CD4-positive, CD25-positive, alpha-beta regulatory T cell (primary cell): ENCODE measurements around the gene PKD1L1. TPM values are rescaled to one million over a fixed set of nuclear protein-coding genes. Genes with fewer than 3 reads are reported as not detected.

Source experiments
- ATAC-seq, 2 donors: fragments of 150-1000 bp; cut with Tn5 transposase; one replicate each; pipeline ENCODE4 v1.10.0; 2021; ENCODE audit warnings: low read depth in 2 of 2, moderate number of reproducible peaks in 2 of 2, moderate library complexity in 1 of 2
- DNase-seq, 3 donors: peaks; one replicate each; pipeline versions ENCODE4 v3.0.0 to v3.0.0-alpha.2; 2012 to 2022; ENCODE audit warnings: mixed read lengths in 1 of 3
- H3K27ac ChIP-seq: one replicate; pipeline ENCODE4 v1.7.0; 2013; ENCODE audit warnings: mild to moderate bottlenecking, low read length; ENCODE audit not compliant: insufficient read depth, poor library complexity, severe bottlenecking
- H3K27me3 ChIP-seq: one replicate; pipeline ENCODE4 v1.7.0; 2013; ENCODE audit warnings: low read length; ENCODE audit not compliant: control insufficient read depth, insufficient read depth
- H3K36me3 ChIP-seq: one replicate; pipeline ENCODE4 v1.7.0; 2013; ENCODE audit warnings: mild to moderate bottlenecking, low read length, moderate library complexity; ENCODE audit not compliant: control insufficient read depth, insufficient read depth
- H3K4me1 ChIP-seq: 2 replicates; pipeline ENCODE4 v1.7.0; 2013; ENCODE audit warnings: mild to moderate bottlenecking, low read length; ENCODE audit not compliant: insufficient read depth, control insufficient read depth, poor library complexity, severe bottlenecking
- H3K4me3 ChIP-seq: one replicate; pipeline ENCODE4 v1.7.0; 2013; ENCODE audit warnings: low read depth, mild to moderate bottlenecking, low read length, moderate library complexity
- H3K9me3 ChIP-seq, 2 experiments: 1 replicate in 1 of 2; 2 replicates in 1 of 2; pipeline ENCODE4 v1.7.0; 2013; ENCODE audit warnings: low read length in 2 of 2, mild to moderate bottlenecking in 1 of 2, moderate library complexity in 1 of 2; ENCODE audit not compliant: control insufficient read depth in 2 of 2
- H3K27ac Mint-ChIP-seq, 3 donors: one replicate each; pipeline ENCODE4 v1.8.0; 2020 to 2022; ENCODE audit warnings: mild to moderate bottlenecking in 3 of 3, mixed read lengths in 3 of 3, moderate library complexity in 2 of 3
- H3K27me3 Mint-ChIP-seq: one replicate; pipeline ENCODE4 v1.8.0; 2022; ENCODE audit warnings: mild to moderate bottlenecking, mixed read lengths
- H3K36me3 Mint-ChIP-seq: one replicate; pipeline ENCODE4 v1.8.0; 2020; ENCODE audit warnings: mixed read lengths
- H3K4me1 Mint-ChIP-seq, 4 donors: one replicate each; pipeline ENCODE4 v1.8.0; 2020 to 2022; ENCODE audit warnings: mixed read lengths in 4 of 4, mild to moderate bottlenecking in 1 of 4
- H3K4me3 Mint-ChIP-seq, 4 donors: one replicate each; pipeline ENCODE4 v1.8.0; 2020 to 2022; ENCODE audit warnings: mild to moderate bottlenecking in 4 of 4, mixed read lengths in 4 of 4, moderate library complexity in 3 of 4
- H3K9me3 Mint-ChIP-seq, 7 donors: one replicate each; pipeline ENCODE4 v1.8.0; 2020 to 2022; ENCODE audit warnings: mixed read lengths in 7 of 7, mild to moderate bottlenecking in 3 of 7, moderate library complexity in 2 of 7
- polyA plus RNA-seq, 4 donors: library from polyadenylated mRNA; unstranded; fragments of 300-500 nt; fragmentation: Illumina TruSeq; gene quantifications; one replicate each; pipeline ENCODE4 v1.2.3, GENCODE V29; 2021
- total RNA-seq: library from RNA; stranded (reverse); gene quantifications from one replicate; pipeline ENCODE4 v1.2.3, GENCODE V29; 2022

The PKD1L1 gene
- total and polyA plus RNA-seq, 5 donors from 2014 or later: 0.02 to 0.17 (median 0.06) TPM; not detected in 2

DNA sequence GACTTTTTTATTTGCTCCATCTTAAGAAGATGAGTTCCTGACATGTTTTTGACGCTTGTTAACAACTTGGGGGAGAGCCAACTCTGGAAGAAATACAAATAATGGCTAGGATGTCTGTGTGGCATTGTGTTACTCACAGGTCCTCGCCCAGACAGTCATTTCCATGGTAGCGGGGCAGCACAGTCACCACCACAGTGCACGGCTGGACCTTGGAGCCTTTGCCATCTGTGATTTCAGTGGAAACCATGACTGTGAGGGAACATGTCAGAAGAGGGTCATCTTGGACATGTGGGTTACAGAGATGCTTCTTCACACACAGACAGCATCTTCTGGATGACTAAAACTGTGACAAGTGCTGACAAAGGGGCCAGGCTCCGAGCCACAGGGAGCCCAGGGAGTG lies 74.5 kb downstream of the PKD1L1 start:
- H3K27me3 Mint-ChIP-seq: peaks cover 4% of the 10 kb centered on the region
- H3K27ac ChIP-seq: no peak overlapping the region
- H3K36me3 Mint-ChIP-seq: no peaks in the 10 kb centered on the region
- no peaks in the 10 kb centered on the region for H3K4me1 ChIP-seq
- H3K36me3 ChIP-seq: no peaks in the 10 kb centered on the region
- no peak overlapping the region for H3K27ac Mint-ChIP-seq
- H3K9me3 Mint-ChIP-seq: peaks cover 0 to 4% (median 0%) of the 10 kb centered on the region in 7 donors
- H3K4me3 Mint-ChIP-seq: no peak overlapping the region
- H3K4me3 ChIP-seq: no peak overlapping the region
- no peak for DNase-seq
- H3K27me3 ChIP-seq: no peaks in the 10 kb centered on the region
- no peak for ATAC-seq
- no peaks in the 10 kb centered on the region for H3K9me3 ChIP-seq
- no peaks in the 10 kb centered on the region for H3K4me1 Mint-ChIP-seq

GRCh38 chr7:47867286-47867685 lies 81.0 kb downstream of the PKD1L1 start:
- H3K4me1 ChIP-seq: no peaks in the 10 kb centered on the region
- ATAC-seq (no peak), DNase-seq (no peak)
- Mint-ChIP-seq H3K36me3 (no peaks in the 10 kb centered on the region), H3K4me1 (no peaks in the 10 kb centered on the region), H3K9me3 (peaks cover 0 to 4% (median 0%) of the 10 kb centered on the region in 7 donors), H3K27me3 (no peaks in the 10 kb centered on the region), H3K4me3 (no peak overlapping the region), H3K27ac (no peak overlapping the region)
- no peak overlapping the region for H3K4me3 ChIP-seq
- no peak overlapping the region for H3K27ac ChIP-seq
- H3K36me3 ChIP-seq: no peaks in the 10 kb centered on the region
- no peaks in the 10 kb centered on the region for H3K9me3 ChIP-seq
- peaks cover 2% of the 10 kb centered on the region for H3K27me3 ChIP-seq

- Histone ChIP-seq H3K9me3 (no peaks in the 10 kb centered on the region), H3K36me3 (no peaks in the 10 kb centered on the region), H3K4me3 (no peak overlapping the region), H3K4me1 (no peaks in the 10 kb centered on the region), H3K27me3 (peaks cover 2% of the 10 kb centered on the region), H3K27ac (no peak overlapping the region)
- peaks cover 0 to 4% (median 0%) of the 10 kb centered on the region in 7 donors for H3K9me3 Mint-ChIP-seq
- no peak overlapping the region for H3K27ac Mint-ChIP-seq
- DNase-seq: no peak
- H3K27me3 Mint-ChIP-seq: no peaks in the 10 kb centered on the region
- H3K4me1 Mint-ChIP-seq: no peaks in the 10 kb centered on the region
- H3K4me3 Mint-ChIP-seq: no peak overlapping the region
- no peak for ATAC-seq
- H3K36me3 Mint-ChIP-seq: no peaks in the 10 kb centered on the region
Measured at GRCh38 chr7:47866120-47866519, 82.1 kb downstream of the PKD1L1 start.

DNA sequence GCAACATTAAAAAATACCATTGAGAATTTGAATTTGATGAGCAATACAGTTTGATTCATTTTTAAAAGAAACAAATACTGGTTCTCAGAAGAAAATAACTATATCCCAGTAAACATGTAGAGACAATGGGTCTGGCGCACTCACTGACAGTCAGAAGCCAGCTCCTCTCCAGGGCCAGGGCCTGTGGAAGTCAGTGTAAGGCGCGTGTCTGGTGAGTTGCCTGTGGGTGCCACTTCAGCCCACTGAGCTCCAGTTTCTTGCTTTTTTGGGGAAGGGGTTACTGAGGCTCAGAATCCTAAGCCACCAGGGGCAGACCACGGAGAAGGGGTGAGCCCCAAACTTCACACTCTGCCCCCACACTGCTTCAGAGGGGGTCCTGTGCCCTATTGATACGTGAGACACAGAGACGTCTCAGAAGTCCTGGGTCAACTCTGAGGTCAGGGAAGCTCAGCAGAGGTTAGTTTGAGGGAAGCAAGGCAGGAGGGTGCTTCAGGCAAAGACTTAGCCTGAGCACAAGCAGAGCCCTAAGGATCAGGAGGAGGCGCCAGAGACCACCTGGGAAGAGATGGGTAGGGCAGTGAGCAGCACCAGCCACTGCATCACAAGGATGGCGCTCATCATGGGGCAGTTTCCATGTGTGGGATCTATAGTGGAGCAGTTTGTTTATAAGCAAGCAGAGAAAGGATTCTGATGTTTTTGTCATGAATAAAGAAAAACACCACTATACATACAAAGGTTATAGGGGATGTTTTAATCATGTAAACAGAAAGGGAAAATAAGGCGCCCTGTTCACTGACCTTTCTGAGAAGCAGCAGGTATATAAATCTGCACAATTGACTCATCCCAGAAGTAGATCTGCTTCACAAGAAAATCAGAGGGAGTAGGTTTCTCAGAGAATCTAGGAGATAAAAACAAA lies 95.7 kb downstream of the PKD1L1 start:
- no peaks in the 10 kb centered on the region for H3K4me1 Mint-ChIP-seq
- ATAC-seq: no peak
- no peaks in the 10 kb centered on the region for H3K27me3 ChIP-seq

GRCh38 chr7:47847207-47847606 lies 101.1 kb downstream of the PKD1L1 start:
- Mint-ChIP-seq H3K4me1 (no peaks in the 10 kb centered on the region), H3K9me3 (no peaks in the 10 kb centered on the region), H3K27ac (no peak overlapping the region), H3K36me3 (no peaks in the 10 kb centered on the region), H3K4me3 (no peak overlapping the region), H3K27me3 (peaks cover 25% of the 10 kb centered on the region)
- Histone ChIP-seq H3K4me1 (no peaks in the 10 kb centered on the region), H3K27me3 (no peaks in the 10 kb centered on the region), H3K27ac (no peak overlapping the region), H3K36me3 (no peaks in the 10 kb centered on the region), H3K4me3 (no peak overlapping the region), H3K9me3 (no peaks in the 10 kb centered on the region)
- ATAC-seq: no peak
- no peak for DNase-seq

More for the DNA sequence above, 95.7 kb downstream of the PKD1L1 start:
- Mint-ChIP-seq H3K27ac (no peak overlapping the region), H3K9me3 (no peaks in the 10 kb centered on the region), H3K4me3 (no peak overlapping the region), H3K36me3 (no peaks in the 10 kb centered on the region), H3K27me3 (peaks cover 10% of the 10 kb centered on the region)
- Histone ChIP-seq H3K4me1 (no peaks in the 10 kb centered on the region), H3K9me3 (no peaks in the 10 kb centered on the region), H3K36me3 (no peaks in the 10 kb centered on the region), H3K4me3 (no peak overlapping the region), H3K27ac (no peak overlapping the region)
- no peak for DNase-seq

DNA sequence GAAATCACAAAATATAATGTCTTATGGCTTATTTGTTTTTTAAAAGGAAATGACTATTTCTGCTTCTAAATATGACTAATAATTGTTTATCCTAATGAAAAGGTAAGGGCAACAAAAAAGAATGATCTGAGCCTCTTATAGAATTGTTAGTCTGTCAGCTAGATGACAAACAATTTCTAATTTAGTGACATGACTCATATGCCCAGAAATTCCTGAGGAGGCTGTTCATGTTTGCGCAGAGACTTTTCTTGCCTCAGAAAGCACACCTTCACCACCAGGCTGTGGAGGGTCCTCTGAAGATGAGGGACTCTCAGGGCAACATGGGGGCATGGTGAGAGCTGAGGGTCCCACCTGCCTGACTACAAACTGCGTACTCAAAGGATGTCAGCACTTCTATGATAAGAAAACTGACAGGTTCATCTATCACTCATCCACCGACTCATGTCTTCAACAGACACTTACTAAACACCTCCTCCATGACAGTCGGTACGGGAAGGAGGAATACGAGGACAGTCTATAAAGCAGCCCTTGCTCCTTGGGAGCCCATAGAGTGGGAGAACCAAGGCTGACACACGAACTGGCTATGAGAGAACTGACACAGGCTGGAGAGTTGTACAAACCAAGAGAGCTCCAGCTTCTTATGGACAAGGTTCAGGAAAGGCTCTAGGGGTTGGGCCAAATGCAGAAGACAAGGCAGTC lies 102.0 kb downstream of the PKD1L1 start:
- H3K4me3 Mint-ChIP-seq: no peak overlapping the region

GRCh38 chr7:47844311-47844710 lies 104.0 kb downstream of the PKD1L1 start:
- H3K27ac ChIP-seq: no peak overlapping the region
- Mint-ChIP-seq H3K27ac (peak overlapping the region in 1 of 3 donors; percentile 57), H3K36me3 (no peaks in the 10 kb centered on the region), H3K4me1 (no peaks in the 10 kb centered on the region), H3K9me3 (no peaks in the 10 kb centered on the region), H3K27me3 (peaks cover 25% of the 10 kb centered on the region), H3K4me3 (peak overlapping the region in 1 of 4 donors; percentile 17)
- no peaks in the 10 kb centered on the region for H3K4me1 ChIP-seq
- no peaks in the 10 kb centered on the region for H3K36me3 ChIP-seq
- DNase-seq: no peak
- ATAC-seq: no peak
- H3K9me3 ChIP-seq: no peaks in the 10 kb centered on the region
- no peaks in the 10 kb centered on the region for H3K27me3 ChIP-seq
- H3K4me3 ChIP-seq: no peak overlapping the region

More for the DNA sequence above, 102.0 kb downstream of the PKD1L1 start:
- Histone ChIP-seq H3K9me3 (no peaks in the 10 kb centered on the region), H3K27ac (no peak overlapping the region), H3K4me3 (no peak overlapping the region), H3K4me1 (no peaks in the 10 kb centered on the region), H3K27me3 (no peaks in the 10 kb centered on the region), H3K36me3 (no peaks in the 10 kb centered on the region)
- H3K36me3 Mint-ChIP-seq: no peaks in the 10 kb centered on the region
- H3K27me3 Mint-ChIP-seq: peaks cover 25% of the 10 kb centered on the region
- DNase-seq (no peak), ATAC-seq (no peak)
- no peak overlapping the region for H3K27ac Mint-ChIP-seq
- no peaks in the 10 kb centered on the region for H3K9me3 Mint-ChIP-seq
- H3K4me1 Mint-ChIP-seq: no peaks in the 10 kb centered on the region
